ENCODE measurements around the gene MUC4. TPM values are rescaled to one million over a fixed set of nuclear protein-coding genes. Genes with fewer than 3 reads are reported as not detected.

Gene MUC4
- total and polyA plus RNA-seq, 8 donors, result 0.73 to 355 (median 37.5) TPM; not detected in 1

GRCh38 chr3:195698647-195699387, 112.9 kb downstream of the MUC4 start:
- peaks cover 0 to 5% (median 0%) of the 10 kb centered on the region in 4 donors for H3K4me1 ChIP-seq
- peaks cover 0 to 54% (median 42%) of the 10 kb centered on the region in 4 donors for H3K36me3 ChIP-seq
- no peak for DNase-seq
- no peaks in the 10 kb centered on the region for H3K27me3 ChIP-seq
- H3K27ac ChIP-seq, result no peak overlapping the region
- no peak overlapping the region for H3K4me3 ChIP-seq
- intact Hi-C loops (cut with DNase I; ENCODE audit: low total_unique reads), result no loop called here
- H3K9me3 ChIP-seq, result no peaks in the 10 kb centered on the region
- WGBS, 5 donors, result 66 to 72% (median 68%) methylated on average over 5 of the region's 5 CpGs
- TF ChIP-seq EP300 (IDR thresholded peaks at IDR 0.05), result no peak
- TF ChIP-seq POLR2A (IDR thresholded peaks at IDR 0.05), result no peak
- no peak for TF ChIP-seq CTCF (IDR thresholded peaks at IDR 0.05)
- no peak for TF ChIP-seq POLR2AphosphoS5 (IDR thresholded peaks at IDR 0.05)

- intact Hi-C loops (cut with DNase I; ENCODE audit: low total_unique reads), result no loop called here
- peaks cover 1 to 59% (median 47%) of the 10 kb centered on the region in 4 donors for H3K36me3 ChIP-seq
Measured at GRCh38 chr3:195698325-195698646, 113.4 kb downstream of the MUC4 start.

GRCh38 chr3:195697582-195698324, 114.0 kb downstream of the MUC4 start:
- DNase-seq, result no peak
- H3K4me3 ChIP-seq, result no peak overlapping the region
- peaks cover 6 to 64% (median 52%) of the 10 kb centered on the region in 4 donors for H3K36me3 ChIP-seq
- intact Hi-C loops (cut with DNase I; ENCODE audit: low total_unique reads), result no loop called here
- H3K4me1 ChIP-seq, result peaks cover 0 to 5% (median 0%) of the 10 kb centered on the region in 4 donors
- no peak overlapping the region for H3K27ac ChIP-seq
- WGBS, 5 donors, result 60 to 75% (median 68%) methylated on average over 11 of the region's 11 CpGs
- H3K9me3 ChIP-seq, result no peaks in the 10 kb centered on the region
- TF ChIP-seq POLR2A (IDR thresholded peaks at IDR 0.05), result no peak
- TF ChIP-seq CTCF (IDR thresholded peaks at IDR 0.05), result no peak
- peak in 1 of 3 donors; percentile 63 for TF ChIP-seq POLR2AphosphoS5 (IDR thresholded peaks at IDR 0.05)
- no peaks in the 10 kb centered on the region for H3K27me3 ChIP-seq

More at GRCh38 chr3:195698325-195698646, 113.4 kb downstream of the MUC4 start:
- Histone ChIP-seq H3K27ac (no peak overlapping the region), H3K4me3 (no peak overlapping the region), H3K9me3 (no peaks in the 10 kb centered on the region), H3K27me3 (no peaks in the 10 kb centered on the region), H3K4me1 (peaks cover 0 to 5% (median 0%) of the 10 kb centered on the region in 4 donors)
- DNase-seq, result no peak
- 87 to 92% (median 89%) methylated on average over 4 of the region's 4 CpGs for WGBS, 5 donors
- TF ChIP-seq EP300 (IDR thresholded peaks at IDR 0.05) (no peak), CTCF (IDR thresholded peaks at IDR 0.05) (no peak), POLR2A (IDR thresholded peaks at IDR 0.05) (no peak), POLR2AphosphoS5 (IDR thresholded peaks at IDR 0.05) (no peak)

Small RNA genes within 50 kb of the gene (small RNA-seq; reads per million reads assigned to genes)
- 0 to 0.15 (median 0.05) reads per million in 4 donors for gene MIR570

Other genes with a start within 250 kb of the MUC4 start
- gene APOD, start 228.0 kb downstream of the MUC4 start, total RNA-seq, result 100 to 1,000 TPM in 4 of 5 donors, 10 to 100 TPM in 1; 33.0 to 941 (median 223) TPM
- gene APOD, start 228.0 kb downstream of the MUC4 start, polyA plus RNA-seq, result 100 to 1,000 TPM in 2 of 3 donors, 10 to 100 TPM in 1; 76.9 to 258 (median 109) TPM
- gene MUC20, start 91.0 kb downstream of the MUC4 start, total RNA-seq, result 10 to 100 TPM in 3 of 5 donors, 1 to 10 TPM in 2; 4.0 to 64.8 (median 38.8) TPM
- 10 to 100 TPM in 2 of 3 donors, 1 to 10 TPM in 1; 3.8 to 20.2 (median 13.9) TPM for gene MUC20, start 91.0 kb downstream of the MUC4 start, polyA plus RNA-seq
- gene TNK2, start 96.6 kb upstream of the MUC4 start, total RNA-seq, result 100 to 1,000 TPM in 1 of 5 donors, 10 to 100 TPM in 3, 1 to 10 TPM in 1; 6.1 to 431 (median 42.6) TPM
- gene TNK2, start 96.6 kb upstream of the MUC4 start, polyA plus RNA-seq, result 10 to 100 TPM; 20.1 to 42.7 (median 34.5) TPM

Measured in stomach (tissue), 9 donors.